Jurkat, Clone E6-1 (cell line): ENCODE results near the gene CDH2.

Experiments used
- DNase-seq: peaks from one replicate; pipeline ENCODE4 v3.0.0-alpha.2; 2011; ENCODE audit warnings: low read depth, low spot score
- H3K4me3 ChIP-seq: 2 replicates; pipeline ENCODE4 v1.5.1; 2011; ENCODE audit warnings: mild to moderate bottlenecking, low read length, control low read depth, moderate library complexity

CDH2 gene

DNA sequence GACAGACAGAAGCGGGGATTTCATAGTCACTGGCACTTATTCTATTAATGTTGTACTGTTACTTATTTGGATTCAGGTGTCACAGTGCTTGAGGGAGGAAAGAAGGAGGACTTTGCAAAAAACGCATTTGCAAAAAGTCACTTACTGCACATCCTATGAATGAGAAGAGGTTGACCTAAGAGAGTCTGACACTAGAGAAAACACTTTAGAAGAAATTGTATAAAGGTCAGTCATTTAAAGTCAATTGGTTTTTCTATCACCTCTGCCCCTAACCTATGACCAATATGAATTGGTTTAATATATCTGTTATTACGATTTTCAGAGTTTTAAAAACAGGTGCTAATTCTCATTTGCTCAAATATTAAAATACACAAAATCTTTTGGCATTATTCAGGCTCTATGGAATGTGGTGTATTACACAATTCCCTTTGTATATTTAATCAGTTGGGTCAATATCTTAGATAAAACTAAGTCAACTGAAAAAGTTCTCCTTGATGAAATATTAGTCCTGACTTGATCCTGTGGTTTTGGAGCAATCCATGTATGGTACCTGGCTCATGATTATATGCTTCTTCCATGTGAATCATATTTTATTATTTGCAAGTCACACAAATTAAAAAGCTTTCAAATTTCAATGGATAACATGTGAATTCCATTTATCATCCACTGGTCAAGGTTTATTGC lies 157.4 kb downstream of the CDH2 start:
- H3K4me3 ChIP-seq = no peak overlapping the region
- DNase-seq = no peak

GRCh38 chr18:28018351-28018750 lies 158.6 kb downstream of the CDH2 start:
- no peak for DNase-seq
- H3K4me3 ChIP-seq = no peak overlapping the region

GRCh38 chr18:28015671-28016070 lies 161.3 kb downstream of the CDH2 start:
- DNase-seq = no peak
- H3K4me3 ChIP-seq = no peak overlapping the region

- no peak overlapping the region for H3K4me3 ChIP-seq
- no peak for DNase-seq
Measured at GRCh38 chr18:28013066-28013465, 163.9 kb downstream of the CDH2 start.

DNA sequence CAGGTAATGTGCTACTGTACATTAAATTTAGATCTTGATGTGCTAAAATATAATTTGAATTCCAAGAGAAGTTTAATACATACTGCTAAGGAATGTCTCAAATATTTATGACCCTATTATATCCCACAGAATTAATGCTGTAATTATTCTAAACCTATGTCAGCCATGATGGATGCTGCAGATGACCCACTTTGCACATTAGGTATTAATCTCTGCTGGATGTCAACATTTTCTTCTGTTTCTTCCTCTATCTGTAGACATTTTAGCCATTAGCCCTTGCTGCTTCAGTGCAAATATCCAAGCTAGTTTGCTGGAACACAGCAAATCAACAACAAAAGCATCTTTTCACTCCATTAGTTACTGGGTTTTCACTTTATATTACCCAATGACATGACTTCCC lies 164.6 kb downstream of the CDH2 start:
- no peak overlapping the region for H3K4me3 ChIP-seq
- DNase-seq = no peak

DNA sequence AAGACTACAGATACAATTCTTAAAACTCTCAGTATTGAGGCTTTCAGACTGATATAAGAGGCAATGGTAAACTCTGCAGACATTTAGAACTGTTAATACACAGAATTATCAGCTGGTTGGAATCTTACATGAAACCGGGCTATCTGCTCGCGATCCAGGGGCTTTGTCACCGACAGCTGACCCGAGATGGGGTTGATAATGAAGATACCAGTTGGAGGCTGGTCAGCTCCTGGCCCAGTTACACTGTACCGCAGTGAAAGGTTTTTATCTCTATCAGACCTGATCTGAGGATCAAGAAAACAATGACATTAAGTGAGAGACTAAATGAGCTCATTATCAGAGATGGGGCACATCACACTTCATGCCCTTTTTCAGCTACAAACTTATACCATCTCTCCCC lies 167.3 kb downstream of the CDH2 start:
- DNase-seq = no peak
- H3K4me3 ChIP-seq = no peak overlapping the region

- no peak for DNase-seq
- H3K4me3 ChIP-seq = no peak overlapping the region
Measured at GRCh38 chr18:28007841-28008240, 169.1 kb downstream of the CDH2 start.

DNA sequence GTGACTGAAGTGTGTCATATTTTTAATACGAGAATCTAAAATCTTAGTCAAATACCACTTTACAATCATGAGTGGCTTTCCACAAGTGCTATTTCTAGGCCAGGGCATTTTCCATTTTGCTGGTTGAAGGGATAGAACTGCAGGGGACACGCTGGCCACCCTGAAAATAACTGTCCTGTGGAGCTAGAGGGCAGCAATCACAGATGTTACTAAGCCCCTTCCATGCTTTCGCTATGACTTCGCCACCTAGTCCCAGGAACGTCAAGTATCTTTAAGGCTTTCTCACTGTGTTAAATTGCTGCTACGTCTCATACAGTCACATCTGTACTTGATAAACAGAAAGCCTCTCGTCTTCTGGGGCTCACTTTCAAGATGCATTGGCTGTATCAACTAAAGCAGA lies 171.8 kb downstream of the CDH2 start:
- DNase-seq = no peak
- no peak overlapping the region for H3K4me3 ChIP-seq

- no peak overlapping the region for H3K4me3 ChIP-seq
- no peak for DNase-seq
Measured at GRCh38 chr18:28004606-28005005, 172.3 kb downstream of the CDH2 start.

- H3K4me3 ChIP-seq = no peak overlapping the region
- DNase-seq = no peak
Measured at GRCh38 chr18:28003451-28003850, 173.5 kb downstream of the CDH2 start.

- no peak for DNase-seq
- no peak overlapping the region for H3K4me3 ChIP-seq
Measured at GRCh38 chr18:28002841-28003240, 174.1 kb downstream of the CDH2 start.

- no peak overlapping the region for H3K4me3 ChIP-seq
- DNase-seq = no peak
Measured at GRCh38 chr18:27996801-27997272, 180.1 kb downstream of the CDH2 start.

DNA sequence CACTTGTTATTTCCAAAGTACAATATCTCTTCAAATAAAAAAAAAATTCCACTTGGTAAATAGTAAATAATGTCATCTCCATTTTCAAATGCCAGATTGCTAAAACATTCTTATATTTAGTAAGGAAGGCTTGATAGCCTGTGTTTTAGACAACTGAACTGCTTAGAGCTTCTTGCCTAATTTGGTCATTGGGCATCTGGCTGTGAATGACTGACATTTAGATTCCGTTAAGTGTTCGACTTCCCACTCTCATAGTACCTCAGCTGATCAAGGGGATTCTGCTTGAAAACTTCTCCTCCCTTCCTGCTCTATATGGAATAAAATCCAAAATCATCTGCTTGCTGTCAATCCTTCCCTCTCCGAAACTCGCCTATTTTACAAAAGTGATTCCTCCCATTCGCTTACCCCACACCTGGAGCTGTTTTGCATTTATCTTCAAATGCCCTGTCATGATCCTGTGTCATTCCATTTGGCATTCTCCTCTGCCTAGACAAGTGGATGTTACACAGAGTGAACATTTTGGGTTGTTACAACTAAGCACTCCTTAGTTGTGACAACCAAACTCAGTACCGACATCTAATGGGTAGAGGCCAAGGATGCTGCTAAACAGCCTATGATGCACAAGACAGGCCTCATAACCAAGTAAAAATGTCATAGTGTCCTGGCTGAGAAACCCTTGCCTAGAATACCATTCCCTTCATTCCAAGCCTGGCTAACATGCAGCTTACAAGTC lies 181.0 kb downstream of the CDH2 start:
- DNase-seq = no peak
- no peak overlapping the region for H3K4me3 ChIP-seq

DNA sequence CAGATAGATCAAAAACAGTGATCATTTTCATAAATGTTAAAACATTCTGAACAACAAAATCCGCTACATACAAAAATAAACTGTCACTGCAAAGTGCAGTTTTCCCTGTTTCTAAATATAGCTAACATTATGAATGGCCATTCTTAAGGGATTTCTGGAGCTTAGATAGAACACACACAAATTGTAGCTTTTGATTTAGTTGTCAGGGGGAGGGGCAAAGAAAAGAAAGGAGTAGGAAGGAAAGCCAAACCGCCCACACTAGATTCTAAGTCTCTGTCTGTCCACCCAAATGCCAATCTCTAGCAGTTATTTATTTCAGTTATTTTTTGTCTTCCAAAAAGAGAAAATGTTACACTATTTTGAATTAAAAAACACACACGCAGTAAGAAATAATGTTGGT lies 182.4 kb downstream of the CDH2 start:
- DNase-seq = no peak
- H3K4me3 ChIP-seq = no peak overlapping the region

DNA sequence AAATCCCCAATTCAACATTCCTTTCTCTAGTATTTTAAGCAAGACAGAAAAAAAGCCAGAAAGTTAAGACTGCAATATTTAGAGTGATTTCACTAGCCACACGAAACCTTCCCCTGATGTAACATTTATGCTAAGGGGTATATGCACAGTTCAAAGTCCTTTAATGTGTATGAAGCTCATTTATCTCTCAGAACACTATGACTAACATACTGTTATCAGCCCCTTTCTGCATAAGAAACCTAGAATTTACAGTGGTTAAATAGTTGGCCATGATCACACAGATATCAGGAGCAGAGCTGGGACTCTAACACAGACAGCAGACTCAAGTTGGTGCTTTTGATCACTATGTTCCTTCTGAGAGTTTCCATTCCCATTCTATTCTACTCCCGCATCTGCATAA lies 185.5 kb downstream of the CDH2 start:
- DNase-seq = no peak
- no peak overlapping the region for H3K4me3 ChIP-seq

DNA sequence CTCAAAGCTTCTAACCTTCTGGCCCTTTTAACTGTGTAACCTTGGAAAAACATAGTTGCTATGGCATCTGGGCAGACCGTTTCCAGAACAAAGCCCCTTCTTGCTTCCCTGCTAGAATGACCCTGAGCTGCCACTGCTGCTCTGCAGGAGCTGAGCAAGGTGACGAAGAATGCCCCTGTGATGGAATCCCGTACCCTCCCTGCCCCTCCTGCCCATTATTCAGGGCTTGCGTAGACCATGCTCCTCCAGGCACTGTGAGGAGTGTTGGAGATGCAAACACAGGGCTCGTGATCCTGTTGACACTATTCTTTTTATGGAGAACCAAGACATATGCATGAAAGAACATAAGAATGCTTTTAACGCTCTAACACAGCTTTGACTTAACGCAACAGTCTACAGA lies 191.1 kb downstream of the CDH2 start:
- H3K4me3 ChIP-seq = no peak overlapping the region
- no peak for DNase-seq

DNA sequence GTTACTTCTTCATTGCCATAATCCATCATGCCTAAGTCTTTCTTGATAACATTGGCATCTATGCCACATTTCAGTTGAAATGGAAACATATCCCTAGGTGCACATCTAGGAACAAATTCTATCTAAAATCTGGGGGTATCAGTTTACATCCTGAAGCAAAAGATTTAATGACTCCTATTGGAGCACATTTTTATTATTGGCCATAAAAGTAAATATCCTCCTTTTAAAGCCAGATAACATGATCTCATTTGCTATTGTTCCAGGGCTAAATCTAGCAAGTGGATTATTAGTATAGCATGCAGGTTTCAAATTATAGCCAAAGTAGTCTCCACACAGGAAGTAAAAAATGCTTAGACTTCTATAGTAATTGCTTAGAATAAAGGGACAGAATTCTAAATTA lies 193.2 kb downstream of the CDH2 start:
- DNase-seq = no peak
- H3K4me3 ChIP-seq = no peak overlapping the region

GRCh38 chr18:27976806-27977408 lies 200.0 kb downstream of the CDH2 start:
- H3K4me3 ChIP-seq = no peak overlapping the region

GRCh38 chr18:27970321-27970720 lies 206.6 kb downstream of the CDH2 start:
- no peak for DNase-seq
- H3K4me3 ChIP-seq = no peak overlapping the region

More at GRCh38 chr18:27976806-27977408, 200.0 kb downstream of the CDH2 start:
- DNase-seq = no peak

- H3K4me3 ChIP-seq = no peak overlapping the region
- no peak for DNase-seq
Measured at GRCh38 chr18:27969206-27969605, 207.7 kb downstream of the CDH2 start.
